HepG2 (cell line): ENCODE measurements around the gene SWI5. TPM values are rescaled to one million over a fixed set of nuclear protein-coding genes. Genes with fewer than 3 reads are reported as not detected.

ENCODE experiments used
- ADNP ChIP-seq: sonication (generic); formaldehyde crosslinking; IDR thresholded peaks from 2 replicates; pipeline ENCODE4 v1.4.0; 2020; ENCODE audit warnings: missing genetic modification reagents
- AHR ChIP-seq: IDR thresholded peaks from 2 replicates; pipeline ENCODE4 v1.6.1; 2018; ENCODE audit warnings: missing genetic modification reagents, missing compliant biosample characterization
- MXD4 ChIP-seq: IDR thresholded peaks from 2 replicates; pipeline ENCODE4 v1.6.1; 2016; ENCODE audit warnings: mild to moderate bottlenecking, missing biosample characterization, missing genetic modification reagents
- SKI ChIP-seq: fragments of 450-650 bp; IDR thresholded peaks from one replicate; pipeline ENCODE4 v1.6.1; 2018; ENCODE audit warnings: mild to moderate bottlenecking; ENCODE audit not compliant: partially characterized antibody
- SMARCC2 ChIP-seq: fragments of 450-650 bp; IDR thresholded peaks from 2 replicates; pipeline ENCODE4 v1.6.1; 2017; ENCODE audit warnings: antibody characterized with exemption, mild to moderate bottlenecking
- TBX3 ChIP-seq: fragments of 450-650 bp; IDR thresholded peaks from 2 replicates; pipeline ENCODE4 v1.6.1; 2017; ENCODE audit warnings: antibody characterized with exemption, mild to moderate bottlenecking, inconsistent platforms, borderline replicate concordance
- ZBTB20 ChIP-seq: sonication (generic); formaldehyde crosslinking; IDR thresholded peaks from 2 replicates; pipeline ENCODE4 v1.8.1; 2023; ENCODE audit warnings: missing genetic modification reagents, low read depth, mild to moderate bottlenecking, borderline replicate concordance
- ZNF138 ChIP-seq: sonication (generic); formaldehyde crosslinking; IDR thresholded peaks from 2 replicates; pipeline ENCODE4 v1.5.0; 2020; ENCODE audit warnings: mild to moderate bottlenecking, low read depth, missing genetic modification reagents
- ZNF318 ChIP-seq: sonication (generic); formaldehyde crosslinking; IDR thresholded peaks from 2 replicates; pipeline ENCODE4 v1.4.0; 2020; ENCODE audit warnings: mild to moderate bottlenecking, missing genetic modification reagents
- ZNF350 ChIP-seq: sonication (generic); formaldehyde crosslinking; IDR thresholded peaks from 2 replicates; pipeline ENCODE4 v1.4.0; 2020; ENCODE audit warnings: mild to moderate bottlenecking, low read depth, missing genetic modification reagents, borderline replicate concordance
- ZNF430 ChIP-seq: sonication (generic); formaldehyde crosslinking; IDR thresholded peaks from 2 replicates; pipeline ENCODE4 v1.9.0; 2021; ENCODE audit warnings: mild to moderate bottlenecking, missing genetic modification reagents
- ZNF446 ChIP-seq: sonication (generic); formaldehyde crosslinking; IDR thresholded peaks from 2 replicates; pipeline ENCODE4 v1.5.0; 2020; ENCODE audit warnings: mild to moderate bottlenecking, missing genetic modification reagents
- ZNF567 ChIP-seq: sonication (generic); formaldehyde crosslinking; IDR thresholded peaks from 2 replicates; pipeline ENCODE4 v1.8.1; 2023; ENCODE audit warnings: mild to moderate bottlenecking, missing genetic modification reagents, borderline replicate concordance
- ZNF605 ChIP-seq: sonication (generic); formaldehyde crosslinking; IDR thresholded peaks from 2 replicates; pipeline ENCODE4 v1.8.0; 2022; ENCODE audit warnings: mild to moderate bottlenecking, missing genetic modification reagents
- ZNF720 ChIP-seq: sonication (generic); formaldehyde crosslinking; IDR thresholded peaks from 2 replicates; pipeline ENCODE4 v1.4.0; 2020; ENCODE audit warnings: missing genetic modification reagents
- ZNF790 ChIP-seq: sonication (generic); formaldehyde crosslinking; IDR thresholded peaks from 2 replicates; pipeline ENCODE4 v1.8.0; 2022; ENCODE audit warnings: missing genetic modification reagents, mild to moderate bottlenecking, borderline replicate concordance
- polyA plus RNA-seq, 8 experiments: library from polyadenylated mRNA; depleted of rRNA in 3 of 8; stranded (reverse) in 7 of 8; unstranded in 1 of 8; fragments of >200 nt; fragmentation: Illumina TruSeq in 4 of 8; extraction: Trizol in 4 of 8; gene quantifications; 2 replicates each; pipeline versions ENCODE4 v1.2.1 to v1.2.3, GENCODE V29; 2011 to 2016; ENCODE audit warnings: low read depth in 4 of 8, missing spikeins in 1 of 8, mixed read lengths in 1 of 8; ENCODE audit not compliant: insufficient read depth in 1 of 8
- total RNA-seq, 5 experiments: library from RNA; depleted of rRNA; stranded (reverse); fragments of >200 nt; fragmentation: Illumina TruSeq; extraction: Trizol; gene quantifications; 2 replicates each; pipeline ENCODE4 v1.2.3, GENCODE V29; 2016; ENCODE audit warnings: low read depth in 1 of 5
- TF ChIP-seq, protein P1 (sequence below): sonication (generic); formaldehyde crosslinking; IDR thresholded peaks from 2 replicates; pipeline ENCODE4 v1.9.0; 2021; ENCODE audit warnings: missing genetic modification reagents, borderline replicate concordance
- TF ChIP-seq, protein P2 (sequence below): sonication (generic); formaldehyde crosslinking; IDR thresholded peaks from 2 replicates; pipeline ENCODE4 v1.4.0; 2020; ENCODE audit warnings: missing genetic modification reagents

The SWI5 gene
- total and polyA plus RNA-seq, 2 of the 13 experiments (the other 11 are each of a cell fraction or from before 2014, with no cell fraction given), result 39.2 to 41.0 TPM

DNA sequence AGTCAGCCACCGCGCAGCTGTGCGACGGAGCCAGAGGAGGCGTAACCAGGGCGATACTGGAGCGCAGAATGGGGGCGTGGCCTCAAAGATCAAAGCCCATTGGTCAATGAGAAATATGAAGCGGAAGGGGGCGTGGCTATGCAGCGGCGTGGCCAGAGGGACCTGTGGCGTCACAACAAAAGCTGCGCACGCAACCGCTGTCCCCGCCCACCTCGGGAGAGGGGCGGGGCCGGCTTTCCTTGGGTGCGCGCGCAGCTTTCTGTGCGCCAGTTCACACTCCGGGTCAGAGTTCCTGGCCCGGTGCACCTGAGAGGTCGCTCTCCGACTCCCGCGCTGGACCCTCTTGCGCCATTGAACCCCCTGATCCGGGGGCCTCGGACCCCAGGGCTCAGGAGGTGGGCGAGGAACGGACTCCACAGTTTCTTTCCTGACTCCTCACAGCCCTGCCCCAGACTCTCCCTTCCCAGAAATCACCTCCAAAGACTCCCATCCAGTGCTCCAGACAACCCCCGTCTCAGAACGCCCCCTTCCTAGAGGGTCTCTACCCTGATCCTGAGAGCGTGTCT, at the start of gene SWI5 (continued):
- no peak for TF ChIP-seq ZNF318 (CRISPR knock-in tag)
- no peak for TF ChIP-seq ZNF567
- TF ChIP-seq ZNF720 (CRISPR knock-in tag), result no peak
- TF ChIP-seq ADNP (CRISPR knock-in tag), result no peak
- TF ChIP-seq, protein P1, sequence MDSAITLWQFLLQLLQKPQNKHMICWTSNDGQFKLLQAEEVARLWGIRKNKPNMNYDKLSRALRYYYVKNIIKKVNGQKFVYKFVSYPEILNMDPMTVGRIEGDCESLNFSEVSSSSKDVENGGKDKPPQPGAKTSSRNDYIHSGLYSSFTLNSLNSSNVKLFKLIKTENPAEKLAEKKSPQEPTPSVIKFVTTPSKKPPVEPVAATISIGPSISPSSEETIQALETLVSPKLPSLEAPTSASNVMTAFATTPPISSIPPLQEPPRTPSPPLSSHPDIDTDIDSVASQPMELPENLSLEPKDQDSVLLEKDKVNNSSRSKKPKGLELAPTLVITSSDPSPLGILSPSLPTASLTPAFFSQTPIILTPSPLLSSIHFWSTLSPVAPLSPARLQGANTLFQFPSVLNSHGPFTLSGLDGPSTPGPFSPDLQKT (CRISPR knock-in tag), result no peak
- peak; percentile 52; the same call in 1 of the 2 replicates for TF ChIP-seq MXD4 (CRISPR knock-in tag)
- no peak for TF ChIP-seq SMARCC2
- no peak for TF ChIP-seq ZNF605 (CRISPR knock-in tag)
- TF ChIP-seq SKI, result no peak
- no peak for TF ChIP-seq ZNF138 (CRISPR knock-in tag)
- TF ChIP-seq ZNF350 (CRISPR knock-in tag), result no peak; the same call in 1 of the 2 replicates
- TF ChIP-seq ZNF430 (CRISPR knock-in tag), result no peak; the same call in 1 of the 2 replicates
- TF ChIP-seq, protein P2, sequence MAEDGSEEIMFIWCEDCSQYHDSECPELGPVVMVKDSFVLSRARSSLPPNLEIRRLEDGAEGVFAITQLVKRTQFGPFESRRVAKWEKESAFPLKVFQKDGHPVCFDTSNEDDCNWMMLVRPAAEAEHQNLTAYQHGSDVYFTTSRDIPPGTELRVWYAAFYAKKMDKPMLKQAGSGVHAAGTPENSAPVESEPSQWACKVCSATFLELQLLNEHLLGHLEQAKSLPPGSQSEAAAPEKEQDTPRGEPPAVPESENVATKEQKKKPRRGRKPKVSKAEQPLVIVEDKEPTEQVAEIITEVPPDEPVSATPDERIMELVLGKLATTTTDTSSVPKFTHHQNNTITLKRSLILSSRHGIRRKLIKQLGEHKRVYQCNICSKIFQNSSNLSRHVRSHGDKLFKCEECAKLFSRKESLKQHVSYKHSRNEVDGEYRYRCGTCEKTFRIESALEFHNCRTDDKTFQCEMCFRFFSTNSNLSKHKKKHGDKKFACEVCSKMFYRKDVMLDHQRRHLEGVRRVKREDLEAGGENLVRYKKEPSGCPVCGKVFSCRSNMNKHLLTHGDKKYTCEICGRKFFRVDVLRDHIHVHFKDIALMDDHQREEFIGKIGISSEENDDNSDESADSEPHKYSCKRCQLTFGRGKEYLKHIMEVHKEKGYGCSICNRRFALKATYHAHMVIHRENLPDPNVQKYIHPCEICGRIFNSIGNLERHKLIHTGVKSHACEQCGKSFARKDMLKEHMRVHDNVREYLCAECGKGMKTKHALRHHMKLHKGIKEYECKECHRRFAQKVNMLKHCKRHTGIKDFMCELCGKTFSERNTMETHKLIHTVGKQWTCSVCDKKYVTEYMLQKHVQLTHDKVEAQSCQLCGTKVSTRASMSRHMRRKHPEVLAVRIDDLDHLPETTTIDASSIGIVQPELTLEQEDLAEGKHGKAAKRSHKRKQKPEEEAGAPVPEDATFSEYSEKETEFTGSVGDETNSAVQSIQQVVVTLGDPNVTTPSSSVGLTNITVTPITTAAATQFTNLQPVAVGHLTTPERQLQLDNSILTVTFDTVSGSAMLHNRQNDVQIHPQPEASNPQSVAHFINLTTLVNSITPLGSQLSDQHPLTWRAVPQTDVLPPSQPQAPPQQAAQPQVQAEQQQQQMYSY (CRISPR knock-in tag), result no peak
- TF ChIP-seq TBX3, result no peak
- TF ChIP-seq ZBTB20, result no peak
- no peak for TF ChIP-seq ZNF446 (CRISPR knock-in tag)
- no peak; the same call in 1 of the 2 replicates for TF ChIP-seq AHR (CRISPR knock-in tag)
- TF ChIP-seq ZNF790 (CRISPR knock-in tag), result peak; percentile 8; the same call in 1 of the 2 replicates
